Skeletal muscle satellite cell (primary cell): ENCODE data around the gene NINJ2.

Experiments used
- H3K27me3 ChIP-seq: 2 replicates; pipeline ENCODE4 v1.7.0; 2013; ENCODE audit warnings: low read length; ENCODE audit not compliant: control insufficient read depth, insufficient read depth
- H3K36me3 ChIP-seq: 2 replicates; pipeline ENCODE4 v1.7.0; 2013; ENCODE audit warnings: mild to moderate bottlenecking, control low read depth, low read length; ENCODE audit not compliant: insufficient read depth
- H3K4me1 ChIP-seq: 2 replicates; pipeline ENCODE4 v1.7.0; 2013; ENCODE audit warnings: low read length; ENCODE audit not compliant: control insufficient read depth, insufficient read depth
- H3K4me2 ChIP-seq: 2 replicates; pipeline ENCODE4 v1.7.0; 2013; ENCODE audit warnings: mild to moderate bottlenecking, low read length
- H3K4me3 ChIP-seq: 2 replicates; pipeline ENCODE4 v1.7.0; 2013; ENCODE audit warnings: low read length
- H3K9ac ChIP-seq: 2 replicates; pipeline ENCODE4 v1.7.0; 2013; ENCODE audit warnings: mild to moderate bottlenecking, low read depth, low read length, moderate library complexity
- H3K9me3 ChIP-seq: replicated peaks from 2 replicates; pipeline ENCODE4 v1.7.0; 2013; ENCODE audit warnings: mild to moderate bottlenecking, control low read depth, low read length

The NINJ2 gene

GRCh38 chr12:623172-623864 lies 39.9 kb downstream of the NINJ2 start:
- Histone ChIP-seq H3K9me3 (no peaks in the 10 kb centered on the region), H3K4me2 (no peak overlapping the region), H3K4me3 (no peak overlapping the region), H3K4me1 (no peaks in the 10 kb centered on the region), H3K36me3 (no peaks in the 10 kb centered on the region), H3K27me3 (no peaks in the 10 kb centered on the region), H3K9ac (no peak overlapping the region)

GRCh38 chr12:622416-622815 lies 40.8 kb downstream of the NINJ2 start:
- no peaks in the 10 kb centered on the region for H3K4me1 ChIP-seq
- no peaks in the 10 kb centered on the region for H3K27me3 ChIP-seq
- no peak overlapping the region for H3K4me2 ChIP-seq
- no peaks in the 10 kb centered on the region for H3K36me3 ChIP-seq
- no peak overlapping the region for H3K4me3 ChIP-seq
- no peaks in the 10 kb centered on the region for H3K9me3 ChIP-seq
- no peak overlapping the region for H3K9ac ChIP-seq

GRCh38 chr12:619346-619745 lies 43.9 kb downstream of the NINJ2 start:
- Histone ChIP-seq H3K9me3 (no peaks in the 10 kb centered on the region), H3K4me1 (no peaks in the 10 kb centered on the region), H3K27me3 (peaks cover 4% of the 10 kb centered on the region), H3K4me2 (no peak overlapping the region), H3K4me3 (no peak overlapping the region), H3K9ac (no peak overlapping the region), H3K36me3 (no peaks in the 10 kb centered on the region)

GRCh38 chr12:618605-619004 lies 44.6 kb downstream of the NINJ2 start:
- Histone ChIP-seq H3K9ac (no peak overlapping the region), H3K4me2 (no peak overlapping the region), H3K4me3 (no peak overlapping the region), H3K4me1 (no peaks in the 10 kb centered on the region), H3K36me3 (no peaks in the 10 kb centered on the region), H3K9me3 (no peaks in the 10 kb centered on the region), H3K27me3 (peaks cover 4% of the 10 kb centered on the region)

GRCh38 chr12:617304-617915 lies 45.8 kb downstream of the NINJ2 start:
- Histone ChIP-seq H3K4me3 (no peak overlapping the region), H3K9ac (no peak overlapping the region), H3K36me3 (no peaks in the 10 kb centered on the region), H3K27me3 (peaks cover 4% of the 10 kb centered on the region), H3K9me3 (no peaks in the 10 kb centered on the region), H3K4me2 (no peak overlapping the region), H3K4me1 (no peaks in the 10 kb centered on the region)

GRCh38 chr12:615620-616019 lies 47.6 kb downstream of the NINJ2 start:
- no peak overlapping the region for H3K4me3 ChIP-seq
- no peak overlapping the region for H3K4me2 ChIP-seq
- H3K27me3 ChIP-seq = peaks cover 4% of the 10 kb centered on the region
- no peaks in the 10 kb centered on the region for H3K36me3 ChIP-seq
- no peaks in the 10 kb centered on the region for H3K9me3 ChIP-seq
- peaks cover under 1% of the 10 kb centered on the region for H3K4me1 ChIP-seq
- H3K9ac ChIP-seq = no peak overlapping the region

GRCh38 chr12:614411-614970 lies 48.8 kb downstream of the NINJ2 start:
- peaks cover 4% of the 10 kb centered on the region for H3K27me3 ChIP-seq
- peaks cover 10% of the 10 kb centered on the region for H3K4me1 ChIP-seq

GRCh38 chr12:613996-614395 lies 49.2 kb downstream of the NINJ2 start:
- Histone ChIP-seq H3K36me3 (no peaks in the 10 kb centered on the region), H3K9me3 (no peaks in the 10 kb centered on the region), H3K4me2 (no peak overlapping the region), H3K9ac (no peak overlapping the region), H3K4me1 (peaks cover 10% of the 10 kb centered on the region), H3K27me3 (peaks cover 4% of the 10 kb centered on the region), H3K4me3 (no peak overlapping the region)

More at GRCh38 chr12:614411-614970, 48.8 kb downstream of the NINJ2 start:
- no peak overlapping the region for H3K4me3 ChIP-seq
- H3K4me2 ChIP-seq = no peak overlapping the region
- no peak overlapping the region for H3K9ac ChIP-seq
- H3K36me3 ChIP-seq = no peaks in the 10 kb centered on the region
- no peaks in the 10 kb centered on the region for H3K9me3 ChIP-seq

- Histone ChIP-seq H3K4me1 (peaks cover 10% of the 10 kb centered on the region), H3K4me2 (no peak overlapping the region), H3K9ac (no peak overlapping the region), H3K36me3 (no peaks in the 10 kb centered on the region), H3K27me3 (peaks cover 4% of the 10 kb centered on the region), H3K4me3 (no peak overlapping the region), H3K9me3 (no peaks in the 10 kb centered on the region)
Measured at GRCh38 chr12:612886-613285, 50.4 kb downstream of the NINJ2 start.

GRCh38 chr12:612293-612692 lies 51.0 kb downstream of the NINJ2 start:
- no peaks in the 10 kb centered on the region for H3K36me3 ChIP-seq
- no peak overlapping the region for H3K9ac ChIP-seq
- peaks cover 4% of the 10 kb centered on the region for H3K27me3 ChIP-seq
- peaks cover 10% of the 10 kb centered on the region for H3K4me1 ChIP-seq
- H3K4me2 ChIP-seq = no peak overlapping the region
- no peaks in the 10 kb centered on the region for H3K9me3 ChIP-seq
- no peak overlapping the region for H3K4me3 ChIP-seq

- H3K27me3 ChIP-seq = peaks cover 4% of the 10 kb centered on the region
- no peaks in the 10 kb centered on the region for H3K36me3 ChIP-seq
- no peaks in the 10 kb centered on the region for H3K9me3 ChIP-seq
- H3K4me3 ChIP-seq = no peak overlapping the region
- no peak overlapping the region for H3K9ac ChIP-seq
- H3K4me1 ChIP-seq = peaks cover 10% of the 10 kb centered on the region
- H3K4me2 ChIP-seq = no peak overlapping the region
Measured at GRCh38 chr12:611721-612120, 51.5 kb downstream of the NINJ2 start.

- H3K4me1 ChIP-seq = peaks cover 10% of the 10 kb centered on the region
- no peak overlapping the region for H3K9ac ChIP-seq
- H3K36me3 ChIP-seq = no peaks in the 10 kb centered on the region
- H3K4me3 ChIP-seq = no peak overlapping the region
- no peaks in the 10 kb centered on the region for H3K27me3 ChIP-seq
- no peaks in the 10 kb centered on the region for H3K9me3 ChIP-seq
- no peak overlapping the region for H3K4me2 ChIP-seq
Measured at GRCh38 chr12:608921-609320, 54.3 kb downstream of the NINJ2 start.
